8988T (cell line): ENCODE measurements around the gene TKTL2.
A peak's percentile ranks its signal among the peaks of the same experiment; 100 is the strongest.

Source experiments
- DNase-seq: peaks from one replicate; pipeline ENCODE4 v3.0.0; 2011

The TKTL2 gene, protein sequence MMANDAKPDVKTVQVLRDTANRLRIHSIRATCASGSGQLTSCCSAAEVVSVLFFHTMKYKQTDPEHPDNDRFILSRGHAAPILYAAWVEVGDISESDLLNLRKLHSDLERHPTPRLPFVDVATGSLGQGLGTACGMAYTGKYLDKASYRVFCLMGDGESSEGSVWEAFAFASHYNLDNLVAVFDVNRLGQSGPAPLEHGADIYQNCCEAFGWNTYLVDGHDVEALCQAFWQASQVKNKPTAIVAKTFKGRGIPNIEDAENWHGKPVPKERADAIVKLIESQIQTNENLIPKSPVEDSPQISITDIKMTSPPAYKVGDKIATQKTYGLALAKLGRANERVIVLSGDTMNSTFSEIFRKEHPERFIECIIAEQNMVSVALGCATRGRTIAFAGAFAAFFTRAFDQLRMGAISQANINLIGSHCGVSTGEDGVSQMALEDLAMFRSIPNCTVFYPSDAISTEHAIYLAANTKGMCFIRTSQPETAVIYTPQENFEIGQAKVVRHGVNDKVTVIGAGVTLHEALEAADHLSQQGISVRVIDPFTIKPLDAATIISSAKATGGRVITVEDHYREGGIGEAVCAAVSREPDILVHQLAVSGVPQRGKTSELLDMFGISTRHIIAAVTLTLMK

GRCh38 chr4:163473576-163473975, at the start of gene TKTL2:
Gene TKTL2, minus strand, starts transcription at chr4:163473754. Its CDS starts 20 bp downstream, at chr4:163473734.
- no peak for DNase-seq

- DNase-seq: no peak
Observed at GRCh38 chr4:163515198-163515597, 41.6 kb upstream of the TKTL2 start.

DNA sequence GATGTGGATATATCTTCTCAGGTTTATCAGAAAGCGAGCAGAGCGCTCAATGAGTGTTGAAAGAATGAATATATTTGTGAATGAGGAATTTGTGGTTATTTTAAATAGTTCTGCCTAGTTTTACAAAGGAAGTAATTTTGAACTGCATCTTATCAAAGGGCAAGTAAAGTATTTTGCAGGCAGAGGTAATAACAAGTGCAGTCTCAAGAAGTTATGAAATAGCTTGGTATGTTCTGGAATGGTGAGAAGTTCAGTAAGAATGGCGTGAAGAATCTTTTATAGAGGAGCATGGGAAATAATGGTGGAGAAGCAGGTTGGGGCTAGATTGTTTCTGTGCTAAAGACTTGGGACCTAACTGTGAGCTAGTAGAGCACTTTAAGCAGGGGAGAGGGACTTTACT, 31.8 kb upstream of the TKTL2 start:
- no peak for DNase-seq

GRCh38 chr4:163500586-163500985, 27.0 kb upstream of the TKTL2 start:
- DNase-seq: no peak

DNA sequence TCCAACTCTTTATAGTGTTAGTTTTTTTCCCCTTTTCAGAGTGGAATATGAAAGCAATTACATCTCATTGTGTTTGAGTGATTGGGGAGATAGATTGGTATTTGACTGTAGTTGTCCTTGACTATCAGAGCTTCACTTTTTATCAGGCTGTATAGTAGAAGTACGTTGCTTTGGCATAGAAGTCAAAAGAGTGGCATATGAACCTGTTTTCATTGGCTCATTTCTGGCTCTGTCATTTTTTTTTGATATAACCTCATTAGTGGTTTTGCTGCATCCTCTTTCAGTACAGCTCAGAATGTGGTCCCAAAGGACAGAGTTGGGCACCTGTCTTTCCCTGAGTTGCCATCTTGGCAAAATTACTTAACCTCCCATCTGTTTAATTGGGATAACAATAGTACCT, 22.3 kb upstream of the TKTL2 start:
- DNase-seq: no peak

DNA sequence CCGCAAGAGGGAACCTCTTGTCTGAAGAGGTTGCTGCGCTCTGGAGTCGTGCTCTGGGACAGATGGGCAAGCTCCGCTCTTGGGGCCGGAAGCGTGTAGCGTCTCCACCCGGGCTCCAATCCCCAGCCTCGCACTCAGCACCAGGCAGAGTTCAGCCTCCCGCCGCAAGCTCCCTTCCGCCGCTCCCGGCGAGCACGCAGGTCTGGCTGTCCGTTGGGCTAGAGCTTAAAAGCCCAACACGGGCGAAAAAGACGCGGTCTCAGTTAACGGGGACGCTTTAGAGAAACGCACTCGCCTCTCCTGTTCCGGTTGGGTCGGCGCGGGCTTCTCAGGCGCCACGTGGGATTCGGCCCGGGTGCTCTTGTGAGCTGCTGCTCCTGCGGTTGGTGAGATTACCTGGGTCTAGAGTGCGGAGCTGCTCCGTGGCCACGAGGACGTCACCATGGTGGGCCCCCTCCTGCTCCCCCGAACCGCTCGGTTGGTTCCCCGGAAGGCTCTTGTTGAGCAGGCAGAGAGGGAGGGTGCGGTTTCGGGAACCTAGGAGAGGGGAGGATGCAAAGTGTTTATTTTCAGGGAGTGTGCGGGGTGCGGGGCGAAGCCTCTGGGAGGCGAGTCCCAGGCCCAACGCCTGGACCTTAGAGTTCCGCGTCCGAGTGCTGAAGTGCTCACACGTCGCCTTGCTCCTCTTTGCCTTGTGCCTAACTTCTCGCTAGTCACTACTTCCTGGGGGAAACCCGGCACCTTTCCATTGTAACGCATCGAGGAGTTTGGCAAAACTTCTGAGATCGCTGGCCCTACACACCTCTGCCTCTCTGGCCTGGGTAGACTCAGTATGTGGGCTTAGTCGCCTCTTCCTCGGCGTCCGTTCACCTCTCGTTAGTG, 21.0 kb upstream of the TKTL2 start, which contains the start of gene TMA16:
Gene TMA16, plus strand, starts transcription at position 331 of the 882 bp plus-strand sequence. Its CDS starts 112 bp downstream, at position 443.
- DNase-seq: peak; percentile 41

DNA sequence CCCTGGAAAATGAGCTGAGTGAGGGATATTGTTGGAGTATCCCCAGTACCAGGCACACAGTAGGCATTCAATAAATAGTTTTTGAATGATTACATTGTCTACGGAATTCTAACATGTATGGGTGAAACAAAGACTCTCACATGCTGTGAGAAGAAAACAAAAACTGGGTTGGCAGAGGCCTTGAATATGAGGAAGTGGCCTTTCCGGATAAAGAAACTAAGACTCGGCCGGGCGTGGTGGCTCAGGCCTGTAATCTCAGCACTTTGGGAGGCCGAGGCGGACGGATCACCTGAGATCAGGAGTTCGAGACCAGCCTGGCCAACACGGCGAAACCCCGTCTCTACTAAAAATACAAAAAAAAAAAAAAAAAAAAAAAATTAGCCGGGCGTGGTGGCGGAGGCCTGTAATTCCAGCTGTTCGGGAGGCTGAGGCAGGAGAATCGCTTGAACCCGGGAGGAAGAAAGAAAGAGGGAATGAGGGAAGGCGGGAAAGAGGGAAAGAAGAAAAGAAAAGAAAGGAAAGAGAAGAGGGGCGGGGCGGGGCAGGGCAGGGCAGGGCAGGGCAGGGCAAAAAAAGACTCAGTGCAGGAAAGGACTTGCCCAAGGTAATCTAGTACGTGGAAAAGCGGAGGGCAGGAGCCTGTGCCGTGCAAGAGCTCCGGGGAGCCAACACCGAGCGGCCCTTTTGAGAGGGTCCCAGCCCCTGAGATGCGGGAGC, 20.2 kb upstream of the TKTL2 start:
- no peak for DNase-seq

DNA sequence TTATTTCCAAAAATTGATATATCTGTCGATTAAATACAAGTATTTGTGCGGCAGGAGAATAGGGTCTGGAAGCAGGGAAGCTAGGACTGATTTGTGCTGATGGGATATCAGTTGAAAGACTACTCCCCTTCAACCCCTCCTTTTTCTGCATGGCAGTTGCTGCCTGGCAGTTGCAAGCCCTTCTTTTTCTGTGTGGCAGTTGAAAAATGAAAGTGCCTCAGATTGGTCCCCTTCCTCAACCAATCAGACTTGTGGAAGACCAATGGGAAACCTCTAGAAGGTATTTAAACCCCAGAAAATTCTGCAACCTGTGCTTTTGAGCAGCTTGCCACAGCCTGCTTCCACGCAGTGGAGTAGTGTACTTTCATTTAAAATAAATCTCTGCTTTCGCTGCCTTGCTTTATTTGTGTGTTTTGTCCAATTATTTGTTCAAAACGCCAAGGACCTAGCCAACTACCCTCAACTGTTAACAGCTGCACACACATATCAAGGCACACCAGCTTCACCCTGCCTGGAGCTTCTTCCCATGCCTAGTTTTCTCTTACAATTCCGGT, 19.5 kb upstream of the TKTL2 start:
- no peak for DNase-seq

GRCh38 chr4:163489929-163490328, 16.4 kb upstream of the TKTL2 start:
- no peak for DNase-seq

GRCh38 chr4:163486321-163486720, 12.8 kb upstream of the TKTL2 start:
- DNase-seq: no peak

DNA sequence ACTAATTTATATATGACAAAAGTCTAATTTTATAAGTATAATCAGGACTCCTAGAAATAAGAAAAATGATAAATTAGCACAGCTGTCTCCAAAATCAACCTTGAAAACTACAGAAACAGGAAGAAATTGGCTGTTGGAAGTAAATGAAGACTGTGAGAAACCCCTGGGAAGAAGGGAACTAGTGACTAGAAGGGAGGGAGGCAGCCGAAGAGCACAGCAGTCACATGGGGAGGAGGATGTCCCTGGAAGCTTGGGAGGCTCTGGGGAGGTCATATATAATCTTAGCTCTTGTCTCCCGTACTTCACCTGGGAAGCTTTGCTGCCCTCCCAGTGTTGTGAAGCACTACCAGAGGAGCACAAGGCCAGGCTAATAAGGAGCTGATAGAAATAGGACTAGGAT, 12.0 kb upstream of the TKTL2 start:
- DNase-seq: no peak

- DNase-seq: no peak
Observed at GRCh38 chr4:163484906-163485305, 11.4 kb upstream of the TKTL2 start.

- no peak for DNase-seq
Observed at GRCh38 chr4:163482190-163482589, 8.6 kb upstream of the TKTL2 start.

DNA sequence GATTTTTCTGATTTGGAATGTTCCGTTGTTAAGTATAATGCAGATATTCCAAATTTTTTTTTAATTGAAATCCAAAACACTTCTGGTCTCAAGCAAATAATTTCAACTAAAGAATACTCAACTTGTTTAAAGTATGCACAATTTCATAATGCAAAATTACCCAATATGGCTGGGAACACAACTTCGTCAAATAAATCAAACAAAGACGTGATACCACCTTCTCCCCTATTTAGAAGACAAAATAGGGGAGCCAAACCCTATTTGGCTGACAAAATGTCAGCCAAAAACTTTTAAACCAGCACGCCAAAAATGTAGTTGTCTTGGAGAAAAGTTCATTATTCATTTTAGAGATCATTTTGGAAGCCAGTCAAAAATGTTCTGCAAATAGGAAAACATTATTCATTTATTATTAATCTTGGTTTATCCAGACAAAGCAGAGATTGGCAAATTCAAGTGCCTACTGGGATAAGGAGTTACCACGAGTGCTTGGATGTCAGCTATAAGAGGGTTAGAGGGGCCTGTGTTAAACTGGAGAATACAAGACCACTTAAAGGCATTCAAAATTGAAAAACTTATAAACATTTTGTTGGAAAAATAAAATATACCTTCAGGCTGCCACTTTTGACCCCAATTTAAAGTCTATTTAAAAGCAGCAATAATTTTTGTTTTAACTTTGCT, 3.3 kb upstream of the TKTL2 start:
- DNase-seq: no peak

- DNase-seq: no peak
Observed at GRCh38 chr4:163474027-163474426, 473 bp upstream of the TKTL2 start.

GRCh38 chr4:163473130-163473529, 424 bp downstream of the TKTL2 start:
- no peak for DNase-seq

GRCh38 chr4:163470391-163470790, 3.2 kb downstream of the TKTL2 start:
- DNase-seq: no peak

DNA sequence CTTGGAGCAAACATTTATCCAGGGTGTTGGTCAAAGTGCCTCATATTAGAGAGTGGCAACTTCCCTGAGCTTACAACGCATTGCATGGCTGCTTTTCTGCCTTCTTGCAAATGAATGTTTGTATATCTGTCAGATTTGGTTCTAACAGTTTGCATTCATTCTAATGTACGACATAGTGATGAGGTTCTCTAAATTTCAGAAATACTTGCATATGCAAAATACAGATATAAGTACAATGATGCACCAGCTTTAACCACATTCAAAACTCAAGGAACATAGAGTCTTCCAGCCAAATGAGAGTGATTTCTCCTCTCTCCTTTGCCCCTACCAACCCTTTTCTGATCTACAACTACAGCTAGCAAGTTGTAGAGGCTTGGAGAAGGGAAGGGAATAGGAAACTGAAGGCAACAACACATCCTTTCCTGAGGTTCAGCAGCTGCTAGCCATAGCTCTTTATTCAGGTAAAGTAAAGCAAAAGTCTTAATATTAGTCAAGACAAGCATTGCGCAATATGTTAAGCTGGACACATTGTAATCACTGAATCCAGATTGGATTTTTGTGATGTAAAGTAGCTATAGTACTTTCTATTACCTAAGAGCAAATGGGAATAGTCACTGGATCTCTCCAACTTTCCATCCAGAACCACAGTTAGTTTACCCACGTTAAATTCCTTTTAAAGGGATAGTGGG, 6.3 kb downstream of the TKTL2 start:
- no peak for DNase-seq

DNA sequence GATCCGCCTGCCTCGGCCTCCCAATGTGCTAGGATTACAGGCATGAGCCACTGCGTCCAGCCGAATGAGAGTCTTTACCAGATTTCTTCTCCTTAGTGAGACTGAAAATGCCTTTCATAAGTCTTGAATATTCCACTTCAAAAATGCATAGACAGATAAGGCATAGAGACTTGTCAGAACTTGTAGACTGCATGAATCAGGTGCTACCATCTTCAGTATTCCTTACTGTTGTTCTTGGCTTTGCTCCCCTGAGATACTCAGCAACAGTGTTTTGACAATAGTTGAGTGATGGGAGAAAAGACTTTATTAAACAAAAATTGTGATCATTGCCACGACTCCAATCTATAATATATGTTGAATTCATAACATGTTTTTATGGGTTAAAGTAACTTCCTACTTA, 11.0 kb downstream of the TKTL2 start:
- DNase-seq: no peak

DNA sequence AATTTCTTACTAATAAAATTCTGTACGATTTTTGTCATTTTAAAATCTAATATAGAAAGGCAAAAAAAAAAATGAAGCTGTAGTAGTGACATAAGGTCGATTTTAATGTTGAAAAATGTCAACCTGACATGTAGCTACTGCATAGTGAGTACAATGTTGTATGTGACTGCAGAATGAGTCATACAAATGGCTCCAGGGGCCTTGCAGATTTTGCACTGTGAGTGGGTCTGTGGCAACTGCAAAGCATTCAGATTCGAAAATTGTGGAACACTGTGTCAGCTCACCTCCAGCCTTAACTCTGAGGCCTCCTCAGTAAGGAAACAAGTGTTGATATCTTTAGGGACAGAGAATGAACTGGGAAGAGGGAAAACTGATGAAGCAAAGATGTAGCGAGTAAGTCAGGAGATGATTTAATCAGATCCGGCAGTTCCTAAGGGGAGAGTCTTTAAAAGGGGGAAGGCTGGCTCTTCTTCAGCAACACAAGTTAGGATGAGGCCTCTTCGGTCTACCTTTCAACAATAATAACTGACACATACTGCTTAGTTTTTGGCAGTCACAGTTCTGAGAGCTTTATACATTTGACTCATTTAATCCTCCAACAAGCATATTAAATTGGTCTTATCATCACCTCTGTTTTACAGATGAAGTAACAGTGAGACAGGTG, 24.9 kb downstream of the TKTL2 start:
- DNase-seq: no peak

DNA sequence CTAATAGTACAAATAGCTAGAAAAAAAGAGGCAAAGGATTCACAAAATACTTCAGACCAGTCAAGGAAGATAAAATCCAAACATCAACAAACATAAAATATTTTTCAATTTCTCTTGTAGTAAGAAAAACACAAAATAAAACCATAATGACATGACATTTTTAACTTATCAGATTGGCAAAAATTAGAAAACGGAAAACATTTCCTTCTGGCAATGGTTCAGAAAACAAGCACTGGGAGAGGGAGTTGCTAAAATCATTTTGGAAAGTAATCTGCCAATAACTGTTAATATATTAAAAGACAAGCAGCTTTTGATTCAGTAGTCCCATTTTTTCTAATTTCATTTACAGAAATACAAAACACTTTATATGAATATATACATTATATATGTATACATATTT, 26.1 kb downstream of the TKTL2 start:
- DNase-seq: no peak
